Measurements from ENCODE around the gene AGPS.
A peak's percentile ranks its signal among the peaks of the same experiment; 100 is the strongest.

The AGPS gene

DNA sequence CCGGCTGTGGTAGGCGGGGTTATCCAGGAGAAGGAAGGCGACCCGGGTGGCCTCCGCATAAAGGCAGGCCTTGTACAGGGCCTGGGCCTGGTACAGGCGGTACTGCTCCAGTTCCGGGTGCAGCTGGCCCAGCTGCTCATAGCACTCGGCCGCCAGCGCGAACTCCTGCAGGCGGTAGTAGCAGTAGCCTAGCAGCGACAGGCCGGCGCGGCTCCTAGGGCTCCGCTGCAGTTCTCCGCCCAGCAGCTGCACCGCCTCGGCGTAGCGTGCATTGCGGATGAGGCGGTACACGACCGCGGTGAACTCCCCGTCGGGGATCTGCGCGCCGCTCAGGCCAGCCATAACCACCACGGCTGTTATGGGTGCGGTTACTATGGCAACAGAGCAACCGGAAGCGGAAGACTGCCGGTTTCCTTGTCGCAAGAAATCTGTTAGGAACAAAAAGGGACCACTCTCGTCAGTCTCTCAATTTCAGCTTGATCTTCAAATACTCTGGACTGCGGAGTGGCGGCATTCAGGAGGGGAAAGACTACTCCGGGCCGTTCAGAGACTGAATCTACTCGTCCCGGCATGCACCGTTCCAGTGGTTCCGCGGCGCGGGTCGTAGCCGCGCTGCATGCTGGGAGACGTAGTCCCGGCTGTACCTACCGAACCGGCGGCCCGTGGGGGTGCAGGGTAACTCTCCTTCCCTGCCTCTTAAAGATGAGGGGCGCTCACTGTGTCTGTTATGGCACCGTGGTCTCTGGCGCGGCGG, 160.0 kb downstream of the AGPS start:
- DNase-seq (ENCODE audit: low read depth), result peak; percentile 92

DNA sequence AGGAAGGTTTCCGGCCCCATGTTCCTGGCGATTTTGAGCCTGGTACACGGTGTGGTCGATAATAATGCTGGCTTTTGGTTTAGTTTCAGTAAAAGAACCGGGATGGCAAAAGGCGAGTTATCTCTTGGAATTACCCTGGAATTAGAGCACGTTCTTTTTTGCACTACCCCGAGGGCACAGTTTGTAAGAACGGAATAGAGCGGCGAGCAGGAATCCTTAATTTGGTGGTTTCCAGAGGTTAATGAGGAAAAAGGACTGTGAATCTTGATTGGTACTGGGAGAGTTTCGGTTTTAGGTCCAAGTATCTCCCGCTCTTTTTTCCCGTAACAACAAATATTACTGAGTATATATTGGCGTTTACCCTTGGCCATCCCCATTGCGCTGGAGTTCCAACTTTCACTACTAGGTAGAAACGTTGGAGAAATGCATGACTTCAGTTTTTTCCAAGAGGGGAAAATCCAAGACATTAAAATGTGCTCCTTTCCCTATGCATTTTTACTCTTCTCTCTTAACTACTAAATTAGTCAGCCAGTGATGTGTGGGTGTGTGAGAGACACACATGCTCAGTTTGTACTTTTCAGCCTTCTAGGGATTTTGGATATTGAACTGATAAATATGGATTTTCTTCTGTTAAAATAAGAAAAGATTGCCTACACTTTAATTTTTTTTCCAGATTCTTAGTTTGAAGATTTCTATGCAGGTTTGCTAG, 160.8 kb downstream of the AGPS start:
- peak; percentile 52 for DNase-seq (ENCODE audit: low read depth)

DNA sequence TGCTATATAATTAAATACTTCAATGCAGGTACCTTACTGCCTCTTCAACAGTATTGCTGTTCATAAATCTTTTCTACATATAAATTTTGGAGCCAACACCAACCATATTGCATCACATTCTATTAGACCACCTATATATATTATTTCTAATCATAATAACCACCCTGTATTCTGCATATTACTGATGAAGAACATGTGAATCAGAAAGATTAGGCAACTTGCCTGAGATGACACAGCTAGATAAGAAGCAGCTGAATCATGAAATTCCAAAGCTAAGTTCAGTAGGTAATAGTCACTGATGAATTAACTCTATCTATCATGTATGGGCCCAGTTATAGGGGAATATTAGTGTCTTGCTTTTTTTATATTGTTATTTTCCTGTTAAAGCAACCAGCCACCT, 161.8 kb downstream of the AGPS start:
- peak; percentile 65 for DNase-seq (ENCODE audit: low read depth)

DNA sequence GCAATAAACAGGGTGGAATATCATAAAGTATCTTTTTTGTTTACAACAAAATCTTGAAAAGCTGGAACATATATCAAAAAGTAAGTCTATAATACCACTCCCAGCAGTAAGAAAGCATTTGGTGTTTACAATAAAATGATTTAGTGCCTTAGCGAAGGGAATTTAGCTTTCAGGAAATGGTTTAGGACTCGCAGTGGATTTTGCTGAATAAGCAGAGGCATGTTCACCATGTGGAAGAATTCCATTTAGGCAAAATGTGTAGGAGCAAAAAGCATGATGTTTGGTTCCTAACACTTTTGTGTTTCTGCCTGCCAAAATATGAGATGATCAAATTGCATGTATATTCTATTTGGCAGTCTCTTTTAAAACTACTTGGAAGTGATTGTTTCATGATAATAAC, 163.6 kb downstream of the AGPS start:
- no peak for DNase-seq (ENCODE audit: low read depth)

DNA sequence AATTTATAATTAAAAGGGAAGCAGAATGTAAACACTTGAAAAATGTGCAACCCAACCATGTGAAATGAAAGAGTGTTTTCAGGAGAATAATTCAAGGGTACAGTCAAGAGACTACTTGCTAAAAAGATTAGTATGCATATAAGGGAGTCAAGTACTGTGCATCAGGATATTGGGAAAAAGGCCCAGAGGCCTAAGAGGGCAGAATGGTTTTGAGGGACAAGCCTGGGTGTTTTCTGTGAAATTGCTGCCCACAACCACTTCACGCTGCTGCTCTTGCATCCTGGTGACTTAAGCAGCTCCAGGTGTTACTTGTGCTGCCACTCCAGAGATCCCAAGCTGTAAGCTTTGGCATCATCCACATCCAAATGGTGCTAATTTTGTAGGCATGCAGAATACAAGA, 165.2 kb downstream of the AGPS start:
- DNase-seq (ENCODE audit: low read depth), result no peak

DNA sequence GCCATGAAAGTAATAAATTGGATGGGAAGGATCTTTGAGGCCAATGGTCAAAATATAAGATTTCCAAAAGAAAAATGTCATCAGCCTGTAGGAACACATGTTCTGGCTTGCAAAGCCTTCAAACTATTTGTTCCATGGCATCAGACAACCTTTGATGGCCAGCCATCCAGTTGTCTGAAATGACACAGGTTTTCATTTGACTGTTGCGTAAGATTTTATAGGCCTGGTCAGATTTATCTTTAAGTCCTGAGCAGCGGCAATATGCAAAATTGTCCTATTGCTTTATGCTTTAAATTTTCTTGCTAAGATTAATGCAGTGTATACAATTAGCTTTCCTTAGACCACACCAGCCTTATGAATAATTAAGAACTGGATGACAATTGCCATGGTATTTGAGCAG, 167.1 kb downstream of the AGPS start:
- no peak for DNase-seq (ENCODE audit: low read depth)

DNA sequence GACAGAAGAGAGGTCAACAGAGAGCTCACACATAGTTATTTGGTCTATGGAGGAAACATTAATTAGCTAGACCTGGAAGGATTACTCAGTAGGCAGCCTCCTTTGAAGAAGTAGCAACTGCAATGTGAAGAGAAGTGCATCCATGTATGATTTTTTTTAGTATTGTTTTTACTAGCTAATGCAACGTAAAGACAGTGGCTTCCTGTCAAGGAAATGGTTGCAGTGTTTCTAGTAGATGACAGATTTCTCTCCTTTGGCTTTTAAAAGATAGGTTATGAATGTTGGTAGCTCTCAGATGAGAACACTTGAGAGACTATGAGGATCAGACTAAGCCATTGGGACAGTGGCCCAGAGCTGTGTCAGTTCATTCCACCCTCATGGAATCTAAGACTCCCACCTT, 175.8 kb downstream of the AGPS start:
- no peak for DNase-seq (ENCODE audit: low read depth)

DNA sequence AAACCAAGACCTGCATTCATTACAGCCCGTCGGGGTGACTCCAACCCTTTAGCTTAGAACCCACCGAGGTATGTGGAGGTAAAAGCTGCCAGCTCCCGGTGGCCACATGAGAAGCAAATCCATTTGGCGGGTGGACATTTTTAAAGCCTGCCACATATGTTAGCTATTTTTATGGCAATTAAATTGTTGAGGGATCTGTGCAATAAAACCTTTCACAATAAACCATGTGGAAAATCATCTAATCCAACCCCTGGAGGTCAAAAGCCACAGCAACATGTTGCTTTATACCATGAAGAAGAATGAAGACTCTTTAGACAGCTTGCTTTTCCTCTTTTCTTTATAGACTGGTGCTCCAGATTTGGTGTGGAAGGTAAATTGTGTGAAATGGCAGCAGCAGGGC, 176.3 kb downstream of the AGPS start:
- no peak for DNase-seq (ENCODE audit: low read depth)

DNA sequence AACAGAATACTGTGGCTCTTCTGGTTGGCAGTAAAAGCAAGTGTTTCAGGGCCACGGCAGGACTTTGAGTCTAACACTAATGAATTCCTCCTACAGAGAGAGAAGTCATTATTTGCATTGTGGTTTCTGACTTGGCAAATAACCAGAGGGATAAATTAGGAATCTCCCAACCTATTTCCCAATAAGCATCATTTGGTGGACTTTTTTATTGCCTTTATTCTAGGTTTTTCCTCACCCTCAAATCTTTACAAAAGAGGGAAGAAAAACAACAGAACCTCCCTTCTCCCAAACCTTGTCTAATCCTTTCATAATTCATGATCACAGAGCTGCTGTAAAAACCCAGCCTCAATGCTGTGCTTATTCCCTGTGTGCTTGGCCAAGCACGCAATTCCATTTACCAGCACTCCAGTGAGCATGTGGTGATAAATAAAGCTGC, 179.7 kb downstream of the AGPS start:
- no peak for DNase-seq (ENCODE audit: low read depth)

DNA sequence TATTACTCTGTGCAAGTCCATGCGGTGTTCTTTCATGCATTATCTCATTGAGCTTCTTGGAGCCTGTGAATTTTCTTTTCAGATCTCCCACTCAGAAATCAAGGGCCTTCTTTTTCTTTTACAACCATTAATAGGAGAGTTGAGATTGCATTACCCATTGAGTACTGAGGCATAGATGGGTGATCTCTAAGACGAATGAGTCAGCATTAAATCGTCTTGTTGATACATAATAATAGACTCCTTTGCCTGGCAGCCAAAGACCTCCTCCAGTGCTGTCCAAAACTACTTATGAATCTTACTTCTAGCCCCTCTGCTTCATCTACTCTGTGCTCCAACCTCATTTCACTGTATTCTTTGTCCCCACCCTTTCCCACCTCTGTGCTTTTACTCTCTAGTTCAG, 180.5 kb downstream of the AGPS start:
- peak; percentile 30 for DNase-seq (ENCODE audit: low read depth)

DNA sequence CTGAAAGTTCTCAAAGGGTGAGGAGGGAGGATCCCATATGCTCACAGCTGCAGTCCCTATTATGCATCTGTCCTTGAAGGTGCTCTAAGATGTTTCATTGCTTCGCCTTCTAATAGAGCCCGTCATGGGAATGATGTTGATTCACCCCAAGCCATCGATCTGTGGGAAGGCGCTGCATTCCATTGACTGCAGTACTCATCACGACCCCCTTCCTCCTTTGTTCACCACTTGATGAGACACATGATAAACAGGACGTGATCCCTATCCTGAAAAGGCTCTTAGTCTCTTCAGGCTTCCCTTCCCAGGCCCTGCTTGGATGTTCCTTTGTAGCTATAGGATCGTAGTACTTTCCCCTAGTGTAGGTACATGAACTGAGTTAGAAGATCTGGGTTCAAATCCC, 181.8 kb downstream of the AGPS start:
- DNase-seq (ENCODE audit: low read depth), result peak; percentile 12

DNA sequence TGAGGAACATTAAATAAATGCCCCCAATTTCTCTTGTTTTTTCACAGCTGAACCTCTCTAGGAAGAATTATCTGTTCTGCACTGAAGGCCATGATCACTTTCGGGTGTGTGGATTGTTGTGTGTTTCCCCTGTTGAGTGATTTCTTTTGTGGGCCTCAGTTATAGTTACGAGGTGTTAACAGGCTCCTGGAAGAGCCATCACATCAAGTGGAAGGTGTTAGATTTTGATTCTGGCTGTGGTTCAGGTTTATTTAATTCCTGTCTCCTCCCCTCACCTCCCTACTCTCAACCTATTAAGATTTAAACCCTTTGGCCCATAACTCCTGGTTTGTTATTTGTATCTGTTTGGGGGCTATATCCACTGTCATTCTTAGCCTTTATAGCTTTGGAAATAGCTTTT, 182.8 kb downstream of the AGPS start:
- no peak for DNase-seq (ENCODE audit: low read depth)

DNA sequence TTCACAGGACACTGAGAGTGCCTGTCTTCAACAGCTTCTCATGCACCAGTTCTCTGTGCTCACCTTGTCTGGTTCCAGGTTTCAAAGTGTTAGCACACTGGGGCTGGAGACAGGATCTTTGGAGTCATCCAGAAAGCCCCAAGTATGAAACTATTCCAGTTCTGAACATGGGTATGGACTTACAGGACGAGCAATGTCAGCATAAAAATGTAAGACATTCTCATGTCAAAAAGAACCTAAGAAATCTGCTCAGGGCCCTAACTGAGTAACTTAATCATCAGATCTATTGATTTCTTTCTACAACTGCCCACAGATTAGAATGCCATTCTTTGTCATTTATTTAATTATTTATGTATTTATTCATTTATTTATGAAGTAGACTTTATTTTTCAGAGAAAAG, 184.5 kb downstream of the AGPS start:
- no peak for DNase-seq (ENCODE audit: low read depth)

DNA sequence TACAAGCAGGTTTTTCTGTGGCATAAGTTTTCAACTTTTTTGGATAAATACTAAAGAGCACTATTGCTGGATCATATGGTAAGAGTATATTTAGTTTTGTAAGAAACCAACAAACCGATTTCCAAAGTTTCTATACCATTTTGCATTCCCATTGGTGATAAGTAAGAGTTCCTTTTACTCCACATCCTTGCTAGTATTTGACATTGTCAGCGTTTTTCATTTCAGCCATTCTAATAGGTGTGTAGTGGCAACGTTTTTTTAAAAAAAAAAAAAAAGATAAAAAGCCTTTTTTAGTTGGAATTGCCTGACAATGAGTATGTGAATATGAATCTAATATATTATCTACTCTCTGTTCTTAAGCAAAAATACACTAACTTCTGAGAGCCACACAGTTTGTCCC, 185.9 kb downstream of the AGPS start:
- DNase-seq (ENCODE audit: low read depth), result no peak

DNA sequence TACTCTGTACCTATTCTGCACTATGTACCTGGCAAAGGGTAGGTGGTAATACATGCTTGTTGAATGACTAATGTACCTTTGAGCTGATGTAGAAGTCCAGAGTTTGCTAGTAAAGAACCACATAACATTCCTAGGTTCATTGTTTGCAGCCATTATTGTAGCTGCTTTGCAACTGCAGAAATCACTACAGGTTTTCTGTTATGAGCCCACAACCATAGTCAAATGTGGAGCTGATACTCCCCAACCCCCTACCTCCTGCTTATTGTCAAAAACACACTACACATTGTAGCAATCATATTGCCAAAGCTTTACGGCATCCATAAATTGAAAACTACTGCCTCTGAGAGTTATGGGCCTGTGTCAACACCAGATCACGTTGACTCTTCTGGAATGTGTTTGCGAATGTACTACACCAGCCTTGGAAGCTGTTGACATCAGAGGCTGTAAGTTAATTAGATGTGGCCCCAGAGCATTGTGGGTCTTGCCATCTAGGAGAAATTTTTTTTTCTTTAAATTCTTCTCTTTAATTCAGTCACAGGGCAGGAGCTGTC, 187.0 kb downstream of the AGPS start:
- DNase-seq (ENCODE audit: low read depth), result no peak

DNA sequence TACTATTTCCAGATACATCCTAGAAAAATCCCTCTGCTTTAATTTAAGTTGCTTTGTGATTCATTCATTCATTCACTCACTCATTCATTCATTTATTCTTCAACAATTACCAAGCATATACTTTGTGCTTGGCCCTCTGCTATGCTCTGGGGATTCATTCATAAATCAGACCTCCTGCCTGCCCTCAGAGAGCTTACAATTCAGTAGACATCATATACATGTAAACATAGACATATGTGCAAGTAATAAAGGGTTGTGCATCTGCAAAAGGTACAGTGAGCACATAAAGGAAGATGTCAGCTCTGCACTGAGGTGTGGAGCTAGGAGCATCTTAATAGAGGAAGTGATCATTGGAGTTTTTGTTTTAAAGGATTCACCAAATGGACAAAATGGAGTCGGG, 189.4 kb downstream of the AGPS start:
- no peak for DNase-seq (ENCODE audit: low read depth)

DNA sequence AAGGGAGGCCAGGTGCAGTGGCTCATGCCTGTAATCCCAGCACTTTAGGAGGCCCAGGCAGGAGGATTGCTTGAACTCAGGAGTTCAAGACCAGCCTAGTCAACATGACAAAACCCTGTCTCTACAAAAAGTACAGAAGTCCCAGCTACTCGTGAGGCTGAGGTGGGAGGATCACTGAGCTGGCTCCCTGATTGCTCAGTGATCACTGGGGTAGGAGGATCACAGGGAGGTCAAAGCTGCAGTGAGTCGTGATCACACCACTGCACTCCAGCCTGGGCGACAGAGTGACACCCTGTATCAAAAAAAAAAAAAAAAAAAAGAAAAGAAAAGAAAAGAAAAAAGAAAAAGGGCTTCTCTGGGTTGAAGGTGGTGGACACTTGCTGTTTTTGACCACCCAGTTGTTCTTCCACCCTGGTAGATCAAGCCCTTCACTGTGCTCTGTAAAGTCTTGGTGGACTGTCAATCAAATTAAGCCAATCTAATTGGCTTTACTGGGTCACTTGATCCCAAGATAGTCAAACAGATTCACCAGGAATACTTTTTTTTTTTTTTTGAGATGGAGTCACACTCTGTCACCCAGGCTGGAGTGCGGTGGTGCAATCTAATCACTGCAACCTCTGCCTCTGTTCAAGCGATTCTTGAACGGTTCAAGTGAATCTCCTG, 191.6 kb downstream of the AGPS start:
- DNase-seq (ENCODE audit: low read depth), result no peak

DNA sequence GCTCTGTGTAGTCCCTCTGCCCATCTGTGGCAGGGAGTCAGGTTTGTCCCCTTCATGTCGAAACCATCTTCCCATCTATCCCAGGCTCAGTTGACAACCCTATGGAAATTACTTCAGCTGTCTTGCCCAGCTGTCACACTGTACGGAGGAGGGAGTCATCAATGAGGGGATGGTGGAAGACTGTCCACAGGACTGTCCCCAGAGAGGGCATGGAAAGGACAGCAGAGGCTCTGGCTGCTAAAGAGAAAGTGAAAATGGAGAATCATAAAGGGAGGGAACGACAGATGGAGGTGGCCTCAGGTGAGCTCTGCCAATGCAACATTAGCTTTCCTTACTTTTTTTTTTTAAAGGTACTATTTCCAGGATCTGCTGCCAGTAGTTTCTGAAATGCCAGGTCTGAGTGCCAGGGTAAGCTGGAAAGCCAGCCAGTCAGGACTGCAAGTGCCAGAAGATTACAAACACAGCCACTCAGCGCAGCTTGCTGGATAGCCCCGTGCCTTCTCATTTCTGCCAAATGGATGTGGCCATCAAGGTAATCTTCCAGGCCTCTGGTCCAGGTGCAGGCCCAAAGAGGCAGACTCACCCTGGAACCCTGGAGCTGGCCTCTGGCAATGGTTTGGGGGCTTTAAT, 192.8 kb downstream of the AGPS start:
- DNase-seq (ENCODE audit: low read depth), result no peak

DNA sequence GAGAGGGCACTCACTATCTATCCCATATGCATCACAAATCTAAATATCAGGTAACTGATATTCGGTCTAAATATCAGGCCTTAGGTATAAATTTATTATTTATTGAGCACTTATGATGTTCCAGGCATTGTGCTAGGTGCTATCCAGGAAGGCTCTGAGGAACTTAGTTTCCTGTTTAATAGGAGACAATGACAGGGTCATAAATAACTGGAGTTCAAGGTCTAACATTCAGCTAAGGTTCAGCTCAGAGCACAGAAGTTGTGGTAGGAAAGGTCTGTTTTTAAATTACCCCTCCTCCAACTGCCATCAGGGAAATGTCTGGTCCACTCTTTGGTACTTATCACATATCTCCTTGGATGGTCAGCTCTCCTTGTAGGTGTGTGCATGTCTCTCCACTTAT, 193.6 kb downstream of the AGPS start:
- DNase-seq (ENCODE audit: low read depth), result no peak

DNA sequence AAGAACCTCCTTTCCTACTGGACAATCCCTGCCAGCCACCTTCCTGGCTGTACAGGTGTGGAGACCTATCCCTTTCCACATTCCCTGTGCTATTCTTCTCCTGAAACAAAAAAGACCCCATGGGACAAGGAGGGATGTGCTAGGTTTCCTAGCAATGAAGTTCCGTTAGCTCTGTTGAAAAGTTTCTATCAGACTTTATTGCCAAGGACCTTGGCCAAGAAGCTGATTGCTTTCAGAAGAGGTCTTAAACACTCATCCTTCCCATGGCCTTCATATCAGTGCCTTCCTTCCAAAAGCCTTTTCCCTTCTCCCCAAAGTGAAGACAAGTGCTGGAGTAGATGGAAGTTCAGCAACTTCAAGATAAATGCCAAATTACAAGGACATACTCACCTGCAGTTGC, 194.8 kb downstream of the AGPS start:
- no peak for DNase-seq (ENCODE audit: low read depth)

DNA sequence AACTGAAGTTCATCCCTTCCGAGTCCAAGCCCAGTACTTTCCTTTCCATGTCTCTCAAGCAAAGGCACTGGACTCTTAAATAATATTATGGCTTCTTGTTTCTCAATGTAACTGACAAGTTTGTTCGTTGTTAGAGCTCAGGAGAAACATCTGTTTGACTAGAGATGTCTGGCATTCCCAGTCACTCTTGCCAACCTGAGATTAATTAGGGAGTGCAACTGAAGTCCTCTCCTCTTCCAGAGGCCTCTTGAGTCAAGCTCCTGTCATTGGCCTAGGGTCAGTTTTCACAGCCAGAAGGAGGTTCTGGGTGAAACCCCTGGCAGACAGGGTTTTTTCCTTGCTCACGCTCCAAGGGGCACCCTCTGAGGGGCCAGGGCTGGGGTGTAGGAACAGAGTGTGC, 196.1 kb downstream of the AGPS start:
- DNase-seq (ENCODE audit: low read depth), result no peak

DNA sequence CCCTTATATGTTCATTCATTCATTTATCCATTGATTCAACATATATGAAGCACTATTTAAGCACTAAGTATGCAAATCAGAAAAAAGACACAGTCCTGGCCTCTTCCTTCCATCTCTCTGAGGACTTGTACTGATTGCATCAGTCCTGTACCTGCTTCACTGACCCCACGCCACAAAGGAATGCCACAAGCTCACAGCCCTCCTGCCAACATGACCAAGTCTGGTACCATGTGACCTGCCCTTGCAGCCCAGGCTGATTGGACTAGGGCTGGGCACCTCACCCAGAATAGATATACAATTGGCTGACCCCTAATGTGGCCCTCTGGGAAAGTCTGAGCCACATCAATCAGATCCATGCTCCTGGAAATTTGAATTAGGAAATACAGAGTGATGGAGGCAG, 196.6 kb downstream of the AGPS start:
- no peak for DNase-seq (ENCODE audit: low read depth)

DNA sequence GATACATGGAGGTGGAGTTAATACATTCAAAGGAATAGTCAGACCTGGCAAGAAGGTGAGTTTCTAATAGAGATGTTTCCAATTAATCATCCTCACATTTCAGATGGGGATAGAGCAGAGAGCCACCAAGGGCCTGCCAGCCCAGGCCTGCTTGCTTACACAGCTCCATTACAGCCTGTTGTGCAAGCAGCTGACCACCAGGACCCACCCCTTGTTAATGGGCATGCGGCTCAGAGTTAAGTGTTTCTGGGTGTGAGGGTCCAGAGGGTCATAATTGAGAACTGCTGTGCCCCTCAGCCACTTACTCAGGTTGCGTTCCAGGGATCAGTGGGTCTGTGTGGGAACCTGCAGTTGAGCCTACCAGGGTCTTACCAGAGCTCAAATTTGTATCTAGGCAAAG, 199.8 kb downstream of the AGPS start:
- DNase-seq (ENCODE audit: low read depth), result no peak
